PFSK-1 (cell line): Measurements from ENCODE around the gene ZC3H18.

ENCODE experiments used
- POLR2AphosphoS5 ChIP-seq: IDR thresholded peaks from 2 replicates; pipeline ENCODE4 v1.6.1; 2012; ENCODE audit warnings: low read depth, mild to moderate bottlenecking, control low read depth, low read length, moderate library complexity
- TAF1 ChIP-seq: IDR thresholded peaks from 2 replicates; pipeline ENCODE4 v1.6.1; 2012; ENCODE audit warnings: low read length, control low read depth, borderline replicate concordance; ENCODE audit not compliant: insufficient read depth
- TF ChIP-seq, protein P1 (sequence below), 2 experiments: IDR thresholded peaks; 2 replicates each; pipeline versions ENCODE4 v1.6.1 to v1.8.0; 2011 to 2012; ENCODE audit warnings: low read depth in 2 of 2, low read length in 2 of 2, control low read depth in 1 of 2, inconsistent platforms in 1 of 2, mild to moderate bottlenecking in 1 of 2, moderate library complexity in 1 of 2; ENCODE audit not compliant: insufficient read depth in 1 of 2

GRCh38 chr16:88681084-88681680, 111.0 kb downstream of the ZC3H18 start:
- TF ChIP-seq POLR2AphosphoS5: no peak
- no peak for TF ChIP-seq TAF1
- TF ChIP-seq, protein P1, sequence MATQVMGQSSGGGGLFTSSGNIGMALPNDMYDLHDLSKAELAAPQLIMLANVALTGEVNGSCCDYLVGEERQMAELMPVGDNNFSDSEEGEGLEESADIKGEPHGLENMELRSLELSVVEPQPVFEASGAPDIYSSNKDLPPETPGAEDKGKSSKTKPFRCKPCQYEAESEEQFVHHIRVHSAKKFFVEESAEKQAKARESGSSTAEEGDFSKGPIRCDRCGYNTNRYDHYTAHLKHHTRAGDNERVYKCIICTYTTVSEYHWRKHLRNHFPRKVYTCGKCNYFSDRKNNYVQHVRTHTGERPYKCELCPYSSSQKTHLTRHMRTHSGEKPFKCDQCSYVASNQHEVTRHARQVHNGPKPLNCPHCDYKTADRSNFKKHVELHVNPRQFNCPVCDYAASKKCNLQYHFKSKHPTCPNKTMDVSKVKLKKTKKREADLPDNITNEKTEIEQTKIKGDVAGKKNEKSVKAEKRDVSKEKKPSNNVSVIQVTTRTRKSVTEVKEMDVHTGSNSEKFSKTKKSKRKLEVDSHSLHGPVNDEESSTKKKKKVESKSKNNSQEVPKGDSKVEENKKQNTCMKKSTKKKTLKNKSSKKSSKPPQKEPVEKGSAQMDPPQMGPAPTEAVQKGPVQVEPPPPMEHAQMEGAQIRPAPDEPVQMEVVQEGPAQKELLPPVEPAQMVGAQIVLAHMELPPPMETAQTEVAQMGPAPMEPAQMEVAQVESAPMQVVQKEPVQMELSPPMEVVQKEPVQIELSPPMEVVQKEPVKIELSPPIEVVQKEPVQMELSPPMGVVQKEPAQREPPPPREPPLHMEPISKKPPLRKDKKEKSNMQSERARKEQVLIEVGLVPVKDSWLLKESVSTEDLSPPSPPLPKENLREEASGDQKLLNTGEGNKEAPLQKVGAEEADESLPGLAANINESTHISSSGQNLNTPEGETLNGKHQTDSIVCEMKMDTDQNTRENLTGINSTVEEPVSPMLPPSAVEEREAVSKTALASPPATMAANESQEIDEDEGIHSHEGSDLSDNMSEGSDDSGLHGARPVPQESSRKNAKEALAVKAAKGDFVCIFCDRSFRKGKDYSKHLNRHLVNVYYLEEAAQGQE (IDR thresholded peaks at IDR 0.05; ENCODE audit: insufficient read depth in 1 of 2, low read depth in 2 of 2, low read length in 2 of 2): no peak
